Subcutaneous adipose tissue (tissue), 4 donors: ENCODE measurements around the gene S100A4. TPM values are rescaled to one million over a fixed set of nuclear protein-coding genes. Genes with fewer than 3 reads are reported as not detected.

Experiments used
- CTCF ChIP-seq: fragments of 450-650 bp; IDR thresholded peaks from one replicate; pipeline ENCODE4 v1.5.1; 2016; ENCODE audit warnings: low read depth, mild to moderate bottlenecking, control low read depth, antibody characterized with exemption, moderate library complexity
- total RNA-seq, 4 donors: library from RNA; depleted of rRNA; stranded (reverse); fragments of >200 nt; gene quantifications; one replicate each; pipeline ENCODE4 v1.1.0, GENCODE V29; 2016

The S100A4 gene
- total RNA-seq, 4 donors from 2014 or later = 497 to 1,679 (median 1,241) TPM

- TF ChIP-seq CTCF = no peak
Observed at GRCh38 chr1:153553830-153554541, 8.4 kb upstream of the S100A4 start.

GRCh38 chr1:153553096-153553495 lies 7.5 kb upstream of the S100A4 start:
- no peak for TF ChIP-seq CTCF

GRCh38 chr1:153552335-153552734 lies 6.7 kb upstream of the S100A4 start:
- TF ChIP-seq CTCF = no peak

GRCh38 chr1:153550827-153551500 lies 5.4 kb upstream of the S100A4 start:
- TF ChIP-seq CTCF = no peak

- TF ChIP-seq CTCF = no peak
Observed at GRCh38 chr1:153550398-153550758, 4.8 kb upstream of the S100A4 start.

GRCh38 chr1:153549741-153550397 lies 4.3 kb upstream of the S100A4 start:
- no peak for TF ChIP-seq CTCF
